Stimulated activated CD4-positive, alpha-beta T cell treated with anti-CD3 and anti-CD28 coated beads, Interleukin-15, amount 100 ng/mL, for 48 hours (primary cell): ENCODE measurements around the gene MECR.

Experiments
- DNase-seq, 2 donors: peaks; one replicate each; pipeline ENCODE4 v3.0.0-alpha.2; 2020; ENCODE audit warnings: low read depth in 2 of 2

MECR gene

GRCh38 chr1:29202053-29202452, 28.7 kb downstream of the MECR start:
- no peak for DNase-seq

- DNase-seq = no peak
These were observed 29.1 kb downstream of the MECR start for GRCh38 chr1:29201595-29202051.

- no peak for DNase-seq
These were observed 29.7 kb downstream of the MECR start for GRCh38 chr1:29200906-29201594.

- DNase-seq = no peak
These were observed 32.7 kb downstream of the MECR start for GRCh38 chr1:29197993-29198392.

GRCh38 chr1:29197590-29197924, 33.2 kb downstream of the MECR start:
- DNase-seq = peak in 1 of 2 donors; percentile 11

GRCh38 chr1:29196863-29197589, 33.7 kb downstream of the MECR start:
- no peak for DNase-seq

- DNase-seq = no peak
These were observed 34.8 kb downstream of the MECR start for GRCh38 chr1:29195881-29196291.

- no peak for DNase-seq
These were observed 36.8 kb downstream of the MECR start for GRCh38 chr1:29193879-29194455.

GRCh38 chr1:29190718-29191117, 40.0 kb downstream of the MECR start:
- no peak for DNase-seq

GRCh38 chr1:29186707-29187106, 44.0 kb downstream of the MECR start:
- DNase-seq = no peak

- DNase-seq = no peak
These were observed 44.5 kb downstream of the MECR start for GRCh38 chr1:29186252-29186651.

- DNase-seq = no peak
These were observed 47.4 kb downstream of the MECR start for GRCh38 chr1:29183287-29183686.

- DNase-seq = peak; percentile 96 to 99
These were observed 49.1 kb downstream of the MECR start, which contains the start of gene SRSF4 for GRCh38 chr1:29181413-29182225. Gene SRSF4 (minus strand): TSS chr1:29181900. CDS start chr1:29181752, 148 bp downstream.

GRCh38 chr1:29180497-29181412, 50.0 kb downstream of the MECR start:
- DNase-seq = peak in 1 of 2 donors; percentile 12

GRCh38 chr1:29179641-29180184, 51.0 kb downstream of the MECR start:
- no peak for DNase-seq

GRCh38 chr1:29177022-29177705, 53.6 kb downstream of the MECR start:
- DNase-seq = no peak

GRCh38 chr1:29176576-29176975, 54.2 kb downstream of the MECR start:
- DNase-seq = no peak

GRCh38 chr1:29172415-29172939, 58.3 kb downstream of the MECR start:
- no peak for DNase-seq

GRCh38 chr1:29171521-29171920, 59.2 kb downstream of the MECR start:
- no peak for DNase-seq

- DNase-seq = no peak
These were observed 59.6 kb downstream of the MECR start for GRCh38 chr1:29171089-29171488.
